A673 (cell line): ENCODE measurements around the gene CDON. TPM values are rescaled to one million over a fixed set of nuclear protein-coding genes. Genes with fewer than 3 reads are reported as not detected.

Experiments used
- BruUV-seq: library from RNA; stranded (reverse); fragments of 400-500 nt; replicated peaks from 2 replicates; lab custom pipeline; 2021; lab: Mats Ljungman, UMichigan
- CTCF ChIA-PET: fragments of 300-600 bp; sonication (Branson Sonifier 250); formaldehyde crosslinking; loops from one replicate; lab custom pipeline; 2022; ENCODE audit warnings: antibody characterized with exemption; lab: Charles Lee
- POLR2A ChIA-PET: fragments of 300-600 bp; sonication (Branson Sonifier 250); formaldehyde crosslinking; loops from one replicate; lab custom pipeline; 2022; ENCODE audit warnings: antibody characterized with exemption; ENCODE audit not compliant: low non-redundant PET; lab: Charles Lee
- DNase-seq: peaks from one replicate; pipeline ENCODE4 v3.0.0-alpha.2; 2015; ENCODE audit warnings: low spot score
- H3K27ac ChIP-seq: fragments of 200-600 bp; sonication (generic); 2 replicates; pipeline ENCODE4 v1.5.1; 2016; ENCODE audit warnings: mixed run types, low read depth, mild to moderate bottlenecking, mixed read lengths, antibody characterized with exemption, low read length; ENCODE audit not compliant: poor library complexity, severe bottlenecking
- H3K27me3 ChIP-seq: fragments of 200-600 bp; sonication (generic); replicated peaks from 2 replicates; pipeline ENCODE4 v1.6.1; 2017; ENCODE audit warnings: mixed run types, low read depth, mild to moderate bottlenecking, mixed read lengths, antibody characterized with exemption, low read length; ENCODE audit not compliant: insufficient read depth, poor library complexity
- H3K36me3 ChIP-seq: fragments of 200-600 bp; sonication (generic); 2 replicates; pipeline ENCODE4 v1.6.1; 2016; ENCODE audit warnings: mixed run types, mild to moderate bottlenecking, mixed read lengths, antibody characterized with exemption, low read length; ENCODE audit not compliant: insufficient read depth, poor library complexity, severe bottlenecking
- H3K4me1 ChIP-seq: fragments of 200-600 bp; sonication (generic); 2 replicates; pipeline ENCODE4 v1.6.1; 2017; ENCODE audit warnings: mixed run types, mild to moderate bottlenecking, mixed read lengths, antibody characterized with exemption, low read length; ENCODE audit not compliant: insufficient read depth, poor library complexity, severe bottlenecking
- H3K4me3 ChIP-seq: fragments of 200-600 bp; sonication (generic); 2 replicates; pipeline ENCODE4 v1.5.1; 2016; ENCODE audit warnings: low read depth, mixed run types, mild to moderate bottlenecking, mixed read lengths, low read length; ENCODE audit not compliant: poor library complexity, severe bottlenecking
- H3K9me3 ChIP-seq: fragments of 200-600 bp; sonication (generic); 2 replicates; pipeline ENCODE4 v1.6.1; 2016; ENCODE audit warnings: mixed run types, low read depth, mild to moderate bottlenecking, mixed read lengths, antibody characterized with exemption, low read length; ENCODE audit not compliant: poor library complexity, severe bottlenecking
- EZH2 ChIP-seq: fragments of 200-600 bp; sonication (generic); IDR thresholded peaks from 2 replicates; pipeline ENCODE4 v1.6.1; 2017; ENCODE audit warnings: borderline replicate concordance, low read depth, mild to moderate bottlenecking, mixed read lengths, antibody characterized with exemption, low read length; ENCODE audit not compliant: poor library complexity, severe bottlenecking
- intact Hi-C: fragments of 100-400 bp; cut with micrococcal nuclease; formaldehyde crosslinking; loops from one replicate; pipeline ENCODE4 v1.10.0; 2022; ENCODE audit not compliant: unreplicated experiment
- total RNA-seq: library from RNA; stranded (reverse); gene quantifications from 2 replicates; pipeline ENCODE4 v1.2.3, GENCODE V29; 2021
- TF ChIP-seq, protein P1 (sequence below): fragments of 300-800, 200-600 bp; sonication (generic); conservative IDR thresholded peaks from 2 replicates; pipeline ENCODE4 v1.5.1; 2017; ENCODE audit warnings: low read depth, mild to moderate bottlenecking, antibody characterized with exemption, low read length, moderate library complexity, mixed read lengths

The CDON gene
- total RNA-seq, 1 experiment from 2014 or later, result 25.3 TPM

DNA sequence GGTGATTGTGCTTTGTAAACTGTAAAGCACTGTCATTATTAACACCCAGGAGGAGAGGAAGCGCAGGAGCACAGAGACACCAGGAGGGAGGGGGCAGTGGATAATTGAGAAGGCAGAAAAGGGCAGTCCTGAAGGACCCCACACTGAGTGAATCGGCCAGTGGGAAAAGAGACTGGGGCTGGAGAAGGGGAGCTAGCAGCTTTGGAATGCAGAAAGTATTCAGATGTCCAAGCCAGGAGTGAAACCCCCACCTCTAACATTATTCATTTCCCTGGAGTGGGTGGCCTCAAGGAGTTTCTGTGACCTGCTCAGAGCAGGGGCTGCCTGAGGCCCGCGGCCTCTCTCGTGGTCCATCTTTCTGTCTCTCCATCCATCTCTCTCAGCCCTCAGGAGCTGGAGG lies 38.0 kb upstream of the CDON start:
- POLR2A ChIA-PET, result no interaction called here
- DNase-seq, result no peak
- H3K4me1 ChIP-seq, result peaks cover 19% of the 10 kb centered on the region

DNA sequence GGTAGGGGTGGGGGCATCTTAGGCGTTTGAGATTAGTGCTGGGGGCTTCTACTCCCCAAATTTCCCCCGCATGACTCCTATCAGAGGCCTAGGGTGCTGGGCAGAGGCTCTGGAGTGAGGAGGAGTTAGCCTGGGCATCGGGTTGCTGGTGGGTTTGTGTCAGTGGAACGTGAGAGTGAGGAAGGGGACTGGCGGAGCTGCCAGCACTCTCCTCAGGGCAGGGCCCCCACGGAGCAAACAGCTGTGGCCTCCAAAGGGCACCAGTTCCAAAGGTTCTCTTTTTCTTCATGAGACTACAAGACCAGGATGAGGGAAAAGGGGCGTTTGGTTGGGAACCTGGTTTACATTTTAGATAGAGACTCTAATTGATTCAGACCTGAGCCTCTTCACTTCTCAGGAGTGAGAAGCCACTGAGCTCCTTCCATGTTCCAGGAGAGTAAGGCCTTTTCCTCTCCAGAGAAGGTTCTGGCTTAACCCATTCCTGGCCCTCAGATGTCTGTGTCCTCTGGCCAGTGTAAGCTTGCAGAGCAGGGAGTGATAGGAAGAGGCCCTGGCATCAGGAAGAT lies 35.6 kb upstream of the CDON start:
- Histone ChIP-seq H3K27ac (no peak overlapping the region), H3K4me1 (peaks cover 12% of the 10 kb centered on the region), H3K9me3 (no peaks in the 10 kb centered on the region), H3K36me3 (no peaks in the 10 kb centered on the region), H3K27me3 (no peaks in the 10 kb centered on the region), H3K4me3 (no peak overlapping the region)
- BruUV-seq, result no TSS peak
- TF ChIP-seq, protein P1, sequence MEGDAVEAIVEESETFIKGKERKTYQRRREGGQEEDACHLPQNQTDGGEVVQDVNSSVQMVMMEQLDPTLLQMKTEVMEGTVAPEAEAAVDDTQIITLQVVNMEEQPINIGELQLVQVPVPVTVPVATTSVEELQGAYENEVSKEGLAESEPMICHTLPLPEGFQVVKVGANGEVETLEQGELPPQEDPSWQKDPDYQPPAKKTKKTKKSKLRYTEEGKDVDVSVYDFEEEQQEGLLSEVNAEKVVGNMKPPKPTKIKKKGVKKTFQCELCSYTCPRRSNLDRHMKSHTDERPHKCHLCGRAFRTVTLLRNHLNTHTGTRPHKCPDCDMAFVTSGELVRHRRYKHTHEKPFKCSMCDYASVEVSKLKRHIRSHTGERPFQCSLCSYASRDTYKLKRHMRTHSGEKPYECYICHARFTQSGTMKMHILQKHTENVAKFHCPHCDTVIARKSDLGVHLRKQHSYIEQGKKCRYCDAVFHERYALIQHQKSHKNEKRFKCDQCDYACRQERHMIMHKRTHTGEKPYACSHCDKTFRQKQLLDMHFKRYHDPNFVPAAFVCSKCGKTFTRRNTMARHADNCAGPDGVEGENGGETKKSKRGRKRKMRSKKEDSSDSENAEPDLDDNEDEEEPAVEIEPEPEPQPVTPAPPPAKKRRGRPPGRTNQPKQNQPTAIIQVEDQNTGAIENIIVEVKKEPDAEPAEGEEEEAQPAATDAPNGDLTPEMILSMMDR, result no peak
- TF ChIP-seq EZH2, result no peak
- intact Hi-C loops, result no loop called here
- ChIA-PET POLR2A (no interaction called here), CTCF (no interaction called here)
- no peak for DNase-seq

More for the DNA sequence above, 38.0 kb upstream of the CDON start:
- no TSS peak for BruUV-seq
- Histone ChIP-seq H3K9me3 (no peaks in the 10 kb centered on the region), H3K27me3 (no peaks in the 10 kb centered on the region), H3K4me3 (no peak overlapping the region), H3K36me3 (no peaks in the 10 kb centered on the region), H3K27ac (no peak overlapping the region)
- no peak for TF ChIP-seq EZH2
- TF ChIP-seq, protein P1, result no peak
- CTCF ChIA-PET, result no interaction called here
- intact Hi-C loops, result no loop called here

DNA sequence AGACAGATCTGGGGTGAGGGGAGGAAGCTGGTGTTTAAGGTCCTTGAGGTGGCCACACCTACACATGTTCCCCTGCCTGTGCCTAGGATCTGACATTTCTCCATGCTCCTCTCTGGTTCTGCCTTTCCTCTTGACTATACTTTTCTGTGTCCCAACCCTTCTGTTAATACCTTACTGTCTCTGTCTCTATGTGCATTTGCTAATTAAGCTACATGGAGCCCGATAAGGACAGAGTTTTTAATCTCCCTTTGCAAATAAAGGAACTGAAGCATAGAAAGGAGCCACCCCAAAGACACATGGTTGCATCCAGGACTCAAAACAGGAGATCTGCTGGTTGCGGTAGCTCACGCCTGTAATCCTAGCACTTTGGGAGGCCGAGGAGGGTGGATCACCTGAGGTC lies 33.1 kb upstream of the CDON start:
- no peak for DNase-seq
- no peak overlapping the region for H3K27ac ChIP-seq
- TF ChIP-seq, protein P1, result no peak
- no peak for TF ChIP-seq EZH2
- H3K27me3 ChIP-seq, result no peaks in the 10 kb centered on the region
- H3K4me1 ChIP-seq, result no peaks in the 10 kb centered on the region
- intact Hi-C loops, result no loop called here
- H3K4me3 ChIP-seq, result no peak overlapping the region
- ChIA-PET POLR2A (no interaction called here), CTCF (no interaction called here)
- no peaks in the 10 kb centered on the region for H3K9me3 ChIP-seq
- H3K36me3 ChIP-seq, result no peaks in the 10 kb centered on the region
- no TSS peak for BruUV-seq
